ENCODE measurements around the gene OASL. TPM values are rescaled to one million over a fixed set of nuclear protein-coding genes. Genes with fewer than 3 reads are reported as not detected.

OASL gene
- polyA plus RNA-seq, 1 donor, result 0.31 TPM

- no peaks in the 10 kb centered on the region for H3K9me3 ChIP-seq (ENCODE audit: control insufficient read depth, low read depth, low read length)
These were observed 48.5 kb downstream of the OASL start for GRCh38 chr12:120990487-120991055.

GRCh38 chr12:120989687-120990086, 49.4 kb downstream of the OASL start:
- no peak for DNase-seq
- no CpG with 5 or more reads among the region's 3 CpGs for WGBS (ENCODE audit: insufficient coverage, low lambda C conversion rate)
- H3K27ac ChIP-seq (ENCODE audit: low read length), result no peak overlapping the region

More at GRCh38 chr12:120990487-120991055, 48.5 kb downstream of the OASL start:
- Histone ChIP-seq H3K27ac (ENCODE audit: low read length) (no peak overlapping the region), H3K4me1 (ENCODE audit: control insufficient read depth, insufficient read depth, low read length) (peaks cover 7% of the 10 kb centered on the region), H3K36me3 (ENCODE audit: control insufficient read depth, insufficient read depth, low read length) (peaks cover 59% of the 10 kb centered on the region), H3K4me3 (ENCODE audit: low read length) (no peak overlapping the region), H3K27me3 (ENCODE audit: control insufficient read depth, insufficient read depth, low read length) (no peaks in the 10 kb centered on the region)
- no peak for DNase-seq
- WGBS (ENCODE audit: insufficient coverage, low lambda C conversion rate), result 93% methylated on average over 2 of the region's 2 CpGs

GRCh38 chr12:120988658-120989057, 50.4 kb downstream of the OASL start:
- H3K9me3 ChIP-seq (ENCODE audit: control insufficient read depth, low read depth, low read length), result no peaks in the 10 kb centered on the region
- no peaks in the 10 kb centered on the region for H3K27me3 ChIP-seq (ENCODE audit: control insufficient read depth, insufficient read depth, low read length)
- H3K27ac ChIP-seq (ENCODE audit: low read length), result no peak overlapping the region
- H3K4me3 ChIP-seq (ENCODE audit: low read length), result no peak overlapping the region
- DNase-seq, result no peak
- H3K4me1 ChIP-seq (ENCODE audit: control insufficient read depth, insufficient read depth, low read length), result peaks cover 24% of the 10 kb centered on the region
- no CpG with 5 or more reads among the region's 17 CpGs for WGBS (ENCODE audit: insufficient coverage, low lambda C conversion rate)
- peaks cover 42% of the 10 kb centered on the region for H3K36me3 ChIP-seq (ENCODE audit: control insufficient read depth, insufficient read depth, low read length)

More at GRCh38 chr12:120989687-120990086, 49.4 kb downstream of the OASL start:
- Histone ChIP-seq H3K27me3 (ENCODE audit: control insufficient read depth, insufficient read depth, low read length) (no peaks in the 10 kb centered on the region), H3K36me3 (ENCODE audit: control insufficient read depth, insufficient read depth, low read length) (peaks cover 52% of the 10 kb centered on the region), H3K9me3 (ENCODE audit: control insufficient read depth, low read depth, low read length) (no peaks in the 10 kb centered on the region), H3K4me3 (ENCODE audit: low read length) (no peak overlapping the region), H3K4me1 (ENCODE audit: control insufficient read depth, insufficient read depth, low read length) (peaks cover 15% of the 10 kb centered on the region)

DNA sequence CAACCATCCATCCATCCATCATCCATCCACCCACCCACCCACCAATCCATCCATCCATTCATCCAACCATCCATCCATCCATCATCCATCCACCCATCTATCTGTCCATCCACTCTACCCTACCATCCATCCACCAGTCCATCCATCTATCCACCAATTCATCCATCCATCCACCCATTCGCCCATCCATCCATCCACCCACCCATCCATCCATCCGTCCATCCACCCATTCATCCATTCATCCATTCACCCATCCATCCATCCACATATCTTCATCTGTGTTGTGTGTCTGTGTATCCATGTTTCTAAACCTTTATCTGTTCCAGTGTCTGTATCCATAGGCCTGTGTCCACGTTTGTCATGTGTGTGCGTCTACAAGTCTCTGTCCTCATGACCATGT, 50.8 kb downstream of the OASL start:
- no peak overlapping the region for H3K27ac ChIP-seq (ENCODE audit: low read length)
- WGBS (ENCODE audit: insufficient coverage, low lambda C conversion rate), result 100% methylated on average over 2 of the region's 4 CpGs

GRCh38 chr12:120984351-120984898, 54.6 kb downstream of the OASL start:
- WGBS (ENCODE audit: insufficient coverage, low lambda C conversion rate), result no CpG with 5 or more reads among the region's 3 CpGs
- H3K4me3 ChIP-seq (ENCODE audit: low read length), result no peak overlapping the region
- H3K27ac ChIP-seq (ENCODE audit: low read length), result peak overlapping the region; percentile 78

More for the DNA sequence above, 50.8 kb downstream of the OASL start:
- Histone ChIP-seq H3K9me3 (ENCODE audit: control insufficient read depth, low read depth, low read length) (no peaks in the 10 kb centered on the region), H3K36me3 (ENCODE audit: control insufficient read depth, insufficient read depth, low read length) (peaks cover 38% of the 10 kb centered on the region), H3K27me3 (ENCODE audit: control insufficient read depth, insufficient read depth, low read length) (no peaks in the 10 kb centered on the region), H3K4me3 (ENCODE audit: low read length) (no peak overlapping the region), H3K4me1 (ENCODE audit: control insufficient read depth, insufficient read depth, low read length) (peaks cover 28% of the 10 kb centered on the region)
- DNase-seq, result no peak

GRCh38 chr12:120983759-120984158, 55.3 kb downstream of the OASL start:
- Histone ChIP-seq H3K4me3 (ENCODE audit: low read length) (no peak overlapping the region), H3K9me3 (ENCODE audit: control insufficient read depth, low read depth, low read length) (no peaks in the 10 kb centered on the region), H3K27me3 (ENCODE audit: control insufficient read depth, insufficient read depth, low read length) (no peaks in the 10 kb centered on the region), H3K36me3 (ENCODE audit: control insufficient read depth, insufficient read depth, low read length) (peaks cover 17% of the 10 kb centered on the region), H3K27ac (ENCODE audit: low read length) (peak overlapping the region; percentile 78), H3K4me1 (ENCODE audit: control insufficient read depth, insufficient read depth, low read length) (peaks cover 50% of the 10 kb centered on the region)
- DNase-seq, result peak in 1 of 2 donors; percentile 42
- WGBS (ENCODE audit: insufficient coverage, low lambda C conversion rate), result no CpG with 5 or more reads among the region's 4 CpGs

More at GRCh38 chr12:120984351-120984898, 54.6 kb downstream of the OASL start:
- H3K36me3 ChIP-seq (ENCODE audit: control insufficient read depth, insufficient read depth, low read length), result peaks cover 22% of the 10 kb centered on the region
- DNase-seq, result peak; percentile 91 to 95
- peaks cover 50% of the 10 kb centered on the region for H3K4me1 ChIP-seq (ENCODE audit: control insufficient read depth, insufficient read depth, low read length)
- H3K9me3 ChIP-seq (ENCODE audit: control insufficient read depth, low read depth, low read length), result no peaks in the 10 kb centered on the region
- H3K27me3 ChIP-seq (ENCODE audit: control insufficient read depth, insufficient read depth, low read length), result no peaks in the 10 kb centered on the region

DNA sequence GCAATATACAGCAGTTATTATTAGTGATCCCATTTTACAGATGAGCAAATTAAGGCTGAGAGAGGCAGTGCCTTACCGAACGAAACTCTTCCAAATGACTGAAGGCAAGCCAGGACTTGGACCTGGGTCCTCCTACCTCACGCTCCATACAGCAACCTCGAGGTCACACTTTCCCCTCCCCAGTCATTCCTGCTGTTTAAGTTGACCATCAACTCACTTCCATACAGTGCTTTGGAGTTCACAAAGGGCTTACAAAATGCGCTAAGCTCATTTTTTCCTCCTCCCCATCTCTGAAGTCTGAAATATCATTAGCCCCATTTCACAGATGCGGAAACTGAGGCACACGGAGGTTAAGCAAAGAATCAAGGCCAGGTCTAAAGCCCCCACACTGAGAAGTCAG, 56.4 kb downstream of the OASL start:
- DNase-seq, result no peak
- WGBS (ENCODE audit: insufficient coverage, low lambda C conversion rate), result no CpG with 5 or more reads among the region's 7 CpGs
- Histone ChIP-seq H3K4me1 (ENCODE audit: control insufficient read depth, insufficient read depth, low read length) (peaks cover 53% of the 10 kb centered on the region), H3K27ac (ENCODE audit: low read length) (peak overlapping the region; percentile 78), H3K36me3 (ENCODE audit: control insufficient read depth, insufficient read depth, low read length) (peaks cover 14% of the 10 kb centered on the region), H3K27me3 (ENCODE audit: control insufficient read depth, insufficient read depth, low read length) (no peaks in the 10 kb centered on the region), H3K4me3 (ENCODE audit: low read length) (no peak overlapping the region), H3K9me3 (ENCODE audit: control insufficient read depth, low read depth, low read length) (no peaks in the 10 kb centered on the region)

DNA sequence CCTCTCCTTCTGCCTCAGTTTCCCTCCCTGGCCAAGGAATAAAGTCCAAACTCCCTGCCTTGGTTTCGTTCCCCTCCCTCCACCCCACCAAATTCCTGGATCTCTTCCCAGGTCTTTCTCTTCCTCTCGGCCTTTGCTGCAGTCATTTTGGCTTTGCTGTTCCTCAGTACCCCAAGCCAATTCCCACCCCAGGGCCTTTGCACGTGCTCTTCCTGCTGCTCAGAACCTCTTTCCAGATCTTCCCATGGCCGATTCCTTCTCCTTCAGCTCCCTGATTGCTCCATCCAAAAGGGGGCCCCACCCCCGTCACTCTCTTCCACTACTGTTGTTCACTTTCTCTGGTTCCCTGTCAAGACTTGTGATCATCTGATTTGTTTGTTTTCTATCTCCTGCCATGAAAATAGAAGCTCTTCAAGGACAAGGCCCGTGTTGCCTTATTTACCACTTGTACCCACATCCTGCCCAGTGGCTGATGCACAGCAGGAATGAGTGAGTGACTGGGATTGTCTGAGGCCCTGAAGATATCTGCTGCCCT, 57.6 kb downstream of the OASL start:
- peak overlapping the region; percentile 98 for H3K27ac ChIP-seq (ENCODE audit: low read length)
- no peaks in the 10 kb centered on the region for H3K27me3 ChIP-seq (ENCODE audit: control insufficient read depth, insufficient read depth, low read length)
- H3K4me1 ChIP-seq (ENCODE audit: control insufficient read depth, insufficient read depth, low read length), result peaks cover 55% of the 10 kb centered on the region
- H3K4me3 ChIP-seq (ENCODE audit: low read length), result peak overlapping the region; percentile 96
- peak in 1 of 2 donors; percentile 66 for DNase-seq
- H3K9me3 ChIP-seq (ENCODE audit: control insufficient read depth, low read depth, low read length), result no peaks in the 10 kb centered on the region
- no CpG with 5 or more reads among the region's 6 CpGs for WGBS (ENCODE audit: insufficient coverage, low lambda C conversion rate)
- H3K36me3 ChIP-seq (ENCODE audit: control insufficient read depth, insufficient read depth, low read length), result peaks cover 18% of the 10 kb centered on the region

- no CpG with 5 or more reads among the region's 13 CpGs for WGBS (ENCODE audit: insufficient coverage, low lambda C conversion rate)
- Histone ChIP-seq H3K4me1 (ENCODE audit: control insufficient read depth, insufficient read depth, low read length) (peaks cover 54% of the 10 kb centered on the region), H3K4me3 (ENCODE audit: low read length) (peak overlapping the region; percentile 96), H3K9me3 (ENCODE audit: control insufficient read depth, low read depth, low read length) (no peaks in the 10 kb centered on the region), H3K27ac (ENCODE audit: low read length) (peak overlapping the region; percentile 98), H3K27me3 (ENCODE audit: control insufficient read depth, insufficient read depth, low read length) (no peaks in the 10 kb centered on the region), H3K36me3 (ENCODE audit: control insufficient read depth, insufficient read depth, low read length) (peaks cover 21% of the 10 kb centered on the region)
- peak; percentile 60 to 91 for DNase-seq
These were observed 58.2 kb downstream of the OASL start for GRCh38 chr12:120980800-120981368.

- Histone ChIP-seq H3K27me3 (ENCODE audit: control insufficient read depth, insufficient read depth, low read length) (no peaks in the 10 kb centered on the region), H3K36me3 (ENCODE audit: control insufficient read depth, insufficient read depth, low read length) (peaks cover 20% of the 10 kb centered on the region), H3K27ac (ENCODE audit: low read length) (peak overlapping the region; percentile 98), H3K4me1 (ENCODE audit: control insufficient read depth, insufficient read depth, low read length) (peaks cover 50% of the 10 kb centered on the region), H3K9me3 (ENCODE audit: control insufficient read depth, low read depth, low read length) (no peaks in the 10 kb centered on the region), H3K4me3 (ENCODE audit: low read length) (peak overlapping the region; percentile 96)
- peak; percentile 94 to 98 for DNase-seq
- no CpG with 5 or more reads among the region's 11 CpGs for WGBS (ENCODE audit: insufficient coverage, low lambda C conversion rate)
These were observed 59.0 kb downstream of the OASL start for GRCh38 chr12:120979862-120980696.
